ENCODE results near the gene OXGR1.

- no peak for TF ChIP-seq CTCF (IDR thresholded peaks at IDR 0.05)
- TF ChIP-seq EP300 (IDR thresholded peaks at IDR 0.05), result no peak
- no peak for TF ChIP-seq POLR2A (IDR thresholded peaks at IDR 0.05)
- TF ChIP-seq POLR2AphosphoS5 (IDR thresholded peaks at IDR 0.05), result no peak
These were observed 25.0 kb upstream of the OXGR1 start for GRCh38 chr13:97019236-97019635.

All from stomach (tissue), 4 donors.